ENCODE results near the gene PDS5A.
"Not testable (repeated sequence)": the region's sequence is repeated elsewhere in the genome, so short reads cannot be mapped to it uniquely, and the experiment has no call there.

PDS5A gene

DNA sequence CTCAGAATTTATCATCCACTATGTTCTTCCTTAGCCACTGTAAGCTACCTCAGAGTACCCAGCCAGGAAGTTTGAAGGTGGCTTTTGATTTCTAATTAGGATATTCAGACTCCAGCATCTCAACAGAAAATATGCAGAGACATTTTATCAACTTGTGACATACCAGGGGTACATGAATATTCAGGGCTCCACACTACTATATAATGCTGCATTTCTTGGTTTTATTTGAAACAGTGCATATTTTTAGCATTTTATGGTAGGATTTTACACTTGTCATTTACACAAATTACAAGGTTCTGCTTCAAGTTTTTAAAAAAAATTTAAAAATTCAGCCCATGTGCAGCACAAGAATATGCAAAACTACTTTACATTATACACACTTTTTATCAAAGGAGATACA, 155.0 kb downstream of the PDS5A start:
- no peak for DNase-seq (ENCODE audit: low read depth)
- H3K4me3 ChIP-seq (ENCODE audit: low read depth, low read length), result no peak overlapping the region
- TF ChIP-seq MAX (IDR thresholded peaks at IDR 0.05; ENCODE audit: low read depth, low read length), result no peak
- TF ChIP-seq, protein P1, sequence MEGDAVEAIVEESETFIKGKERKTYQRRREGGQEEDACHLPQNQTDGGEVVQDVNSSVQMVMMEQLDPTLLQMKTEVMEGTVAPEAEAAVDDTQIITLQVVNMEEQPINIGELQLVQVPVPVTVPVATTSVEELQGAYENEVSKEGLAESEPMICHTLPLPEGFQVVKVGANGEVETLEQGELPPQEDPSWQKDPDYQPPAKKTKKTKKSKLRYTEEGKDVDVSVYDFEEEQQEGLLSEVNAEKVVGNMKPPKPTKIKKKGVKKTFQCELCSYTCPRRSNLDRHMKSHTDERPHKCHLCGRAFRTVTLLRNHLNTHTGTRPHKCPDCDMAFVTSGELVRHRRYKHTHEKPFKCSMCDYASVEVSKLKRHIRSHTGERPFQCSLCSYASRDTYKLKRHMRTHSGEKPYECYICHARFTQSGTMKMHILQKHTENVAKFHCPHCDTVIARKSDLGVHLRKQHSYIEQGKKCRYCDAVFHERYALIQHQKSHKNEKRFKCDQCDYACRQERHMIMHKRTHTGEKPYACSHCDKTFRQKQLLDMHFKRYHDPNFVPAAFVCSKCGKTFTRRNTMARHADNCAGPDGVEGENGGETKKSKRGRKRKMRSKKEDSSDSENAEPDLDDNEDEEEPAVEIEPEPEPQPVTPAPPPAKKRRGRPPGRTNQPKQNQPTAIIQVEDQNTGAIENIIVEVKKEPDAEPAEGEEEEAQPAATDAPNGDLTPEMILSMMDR (IDR thresholded peaks at IDR 0.05; ENCODE audit: low read depth, low read length), result no peak
- TF ChIP-seq MYC (IDR thresholded peaks at IDR 0.05; ENCODE audit: low read depth, low read length), result no peak
- TF ChIP-seq POLR2A (IDR thresholded peaks at IDR 0.05; ENCODE audit: extremely low read depth, insufficient read length), result no peak

DNA sequence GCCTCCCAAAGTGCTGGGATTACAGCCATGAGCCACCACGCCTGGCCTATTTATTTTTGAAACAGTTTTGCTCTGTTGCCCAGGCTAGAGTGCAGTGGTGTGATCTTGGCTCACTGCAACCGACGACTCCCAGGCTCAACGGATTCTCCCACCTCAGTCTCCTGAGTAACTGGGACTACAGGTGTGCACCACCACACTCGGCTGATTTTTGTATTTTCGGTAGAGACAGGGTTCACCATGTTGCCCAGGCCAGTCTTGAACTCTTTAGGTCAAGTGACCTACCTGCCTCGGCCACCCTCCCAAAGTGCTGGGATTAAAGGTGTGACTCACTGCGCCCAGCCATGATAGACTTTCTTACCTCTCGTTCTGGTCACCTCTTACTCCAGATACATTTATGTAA, 155.8 kb downstream of the PDS5A start:
- TF ChIP-seq POLR2A (IDR thresholded peaks at IDR 0.05; ENCODE audit: extremely low read depth, insufficient read length) (no peak), MYC (IDR thresholded peaks at IDR 0.05; ENCODE audit: low read depth, low read length) (no peak), MAX (IDR thresholded peaks at IDR 0.05; ENCODE audit: low read depth, low read length) (no peak)
- TF ChIP-seq, protein P1 (IDR thresholded peaks at IDR 0.05; ENCODE audit: low read depth, low read length), result no peak
- H3K4me3 ChIP-seq (ENCODE audit: low read depth, low read length), result no peak overlapping the region
- no peak for DNase-seq (ENCODE audit: low read depth)

GRCh38 chr4:39820186-39820585, 157.5 kb downstream of the PDS5A start:
- no peak overlapping the region for H3K4me3 ChIP-seq (ENCODE audit: low read depth, low read length)
- no peak for TF ChIP-seq MYC (IDR thresholded peaks at IDR 0.05; ENCODE audit: low read depth, low read length)
- no peak for TF ChIP-seq MAX (IDR thresholded peaks at IDR 0.05; ENCODE audit: low read depth, low read length)
- no peak for TF ChIP-seq POLR2A (IDR thresholded peaks at IDR 0.05; ENCODE audit: extremely low read depth, insufficient read length)
- TF ChIP-seq, protein P1 (IDR thresholded peaks at IDR 0.05; ENCODE audit: low read depth, low read length), result no peak
- no peak for DNase-seq (ENCODE audit: low read depth)

GRCh38 chr4:39818646-39819045, 159.1 kb downstream of the PDS5A start:
- H3K4me3 ChIP-seq (ENCODE audit: low read depth, low read length), result no peak overlapping the region
- TF ChIP-seq, protein P1 (IDR thresholded peaks at IDR 0.05; ENCODE audit: low read depth, low read length), result no peak
- TF ChIP-seq MAX (IDR thresholded peaks at IDR 0.05; ENCODE audit: low read depth, low read length) (no peak), MYC (IDR thresholded peaks at IDR 0.05; ENCODE audit: low read depth, low read length) (no peak), POLR2A (IDR thresholded peaks at IDR 0.05; ENCODE audit: extremely low read depth, insufficient read length) (no peak)
- no peak for DNase-seq (ENCODE audit: low read depth)

GRCh38 chr4:39814403-39815185, 163.1 kb downstream of the PDS5A start:
- no peak overlapping the region for H3K4me3 ChIP-seq (ENCODE audit: low read depth, low read length)
- TF ChIP-seq, protein P1 (IDR thresholded peaks at IDR 0.05; ENCODE audit: low read depth, low read length), result no peak
- TF ChIP-seq MYC (IDR thresholded peaks at IDR 0.05; ENCODE audit: low read depth, low read length) (no peak), MAX (IDR thresholded peaks at IDR 0.05; ENCODE audit: low read depth, low read length) (no peak), POLR2A (IDR thresholded peaks at IDR 0.05; ENCODE audit: extremely low read depth, insufficient read length) (no peak)
- peak; percentile 20 for DNase-seq (ENCODE audit: low read depth)

GRCh38 chr4:39813761-39814160, 163.9 kb downstream of the PDS5A start:
- not testable (repeated sequence) for DNase-seq (ENCODE audit: low read depth); H3K4me3 ChIP-seq (ENCODE audit: low read depth, low read length)

DNA sequence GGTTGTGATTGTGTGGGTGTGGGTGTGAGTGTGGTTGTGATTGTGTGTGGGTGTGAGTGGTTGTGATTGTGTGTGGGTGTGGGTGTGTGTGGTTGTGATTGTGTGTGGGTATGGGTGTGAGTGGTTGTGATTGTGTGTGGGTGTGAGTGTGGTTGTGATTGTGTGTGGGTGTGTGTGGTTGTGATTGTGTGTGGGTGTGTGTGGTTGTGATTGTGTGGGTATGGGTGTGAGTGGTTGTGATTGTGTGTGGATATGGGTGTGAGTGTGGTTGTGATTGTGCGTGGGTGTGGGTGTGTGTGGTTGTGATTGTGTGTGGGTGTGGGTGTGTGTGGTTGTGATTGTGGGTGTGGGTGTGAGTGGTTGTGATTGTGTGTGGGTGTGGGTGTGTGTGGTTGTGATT, 164.7 kb downstream of the PDS5A start:
- DNase-seq (ENCODE audit: low read depth); H3K4me3 ChIP-seq (ENCODE audit: low read depth, low read length): not testable (repeated sequence)
